GM19395 (cell line): ENCODE measurements around the gene ABCD1.
"Not testable (repeated sequence)": the region's sequence is repeated elsewhere in the genome, so short reads cannot be mapped to it uniquely, and the experiment has no call there.

ENCODE experiments used
- ATAC-seq: cut with Tn5 transposase; IDR thresholded peaks from one replicate; pipeline ENCODE4 v1.9.1; 2021; ENCODE audit warnings: mild to moderate bottlenecking, moderate library complexity; ENCODE audit not compliant: unreplicated experiment

ABCD1 gene

DNA sequence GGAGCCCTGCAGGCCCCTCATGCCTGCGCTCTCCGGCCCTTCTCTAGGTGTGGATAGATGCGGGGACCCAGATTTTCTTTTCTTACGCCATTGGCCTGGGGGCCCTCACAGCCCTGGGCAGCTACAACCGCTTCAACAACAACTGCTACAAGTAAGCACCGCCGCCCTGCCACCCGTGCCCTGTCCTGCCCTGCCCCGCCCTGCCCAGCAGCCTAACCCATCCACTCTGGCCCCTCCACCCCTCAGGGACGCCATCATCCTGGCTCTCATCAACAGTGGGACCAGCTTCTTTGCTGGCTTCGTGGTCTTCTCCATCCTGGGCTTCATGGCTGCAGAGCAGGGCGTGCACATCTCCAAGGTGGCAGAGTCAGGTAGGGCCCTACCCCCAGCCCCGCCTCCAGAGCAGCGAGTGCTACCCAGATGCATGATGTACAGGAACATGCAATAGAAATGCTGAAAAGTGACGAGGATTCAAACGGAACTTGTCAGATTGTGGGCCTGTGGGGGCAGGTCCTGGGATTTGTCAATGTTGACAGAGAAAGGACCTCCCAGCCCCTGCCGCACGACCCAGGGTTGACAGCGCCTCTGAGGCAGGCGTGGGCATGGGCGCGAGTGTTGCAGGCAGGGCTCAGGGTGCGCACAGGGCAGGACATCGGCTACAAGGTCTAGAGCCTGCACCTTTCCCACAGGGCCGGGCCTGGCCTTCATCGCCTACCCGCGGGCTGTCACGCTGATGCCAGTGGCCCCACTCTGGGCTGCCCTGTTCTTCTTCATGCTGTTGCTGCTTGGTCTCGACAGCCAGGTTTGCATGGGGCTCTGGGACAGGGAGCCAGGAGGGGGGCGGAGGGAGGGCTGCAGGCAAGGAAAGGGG, 31.2 kb upstream of the ABCD1 start:
- ATAC-seq = no peak

DNA sequence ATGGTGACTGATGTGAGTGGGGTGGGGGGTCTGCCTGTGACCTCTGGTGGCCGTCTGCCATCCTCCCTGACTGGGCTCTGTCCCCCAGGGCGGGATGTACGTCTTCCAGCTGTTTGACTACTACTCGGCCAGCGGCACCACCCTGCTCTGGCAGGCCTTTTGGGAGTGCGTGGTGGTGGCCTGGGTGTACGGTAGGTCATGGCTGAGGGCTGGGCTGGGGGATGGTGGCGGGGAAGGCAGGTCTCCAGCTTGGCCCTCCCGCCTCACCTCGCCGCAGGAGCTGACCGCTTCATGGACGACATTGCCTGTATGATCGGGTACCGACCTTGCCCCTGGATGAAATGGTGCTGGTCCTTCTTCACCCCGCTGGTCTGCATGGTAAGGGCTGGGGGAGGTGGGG, 30.4 kb upstream of the ABCD1 start:
- not testable (repeated sequence) for ATAC-seq

DNA sequence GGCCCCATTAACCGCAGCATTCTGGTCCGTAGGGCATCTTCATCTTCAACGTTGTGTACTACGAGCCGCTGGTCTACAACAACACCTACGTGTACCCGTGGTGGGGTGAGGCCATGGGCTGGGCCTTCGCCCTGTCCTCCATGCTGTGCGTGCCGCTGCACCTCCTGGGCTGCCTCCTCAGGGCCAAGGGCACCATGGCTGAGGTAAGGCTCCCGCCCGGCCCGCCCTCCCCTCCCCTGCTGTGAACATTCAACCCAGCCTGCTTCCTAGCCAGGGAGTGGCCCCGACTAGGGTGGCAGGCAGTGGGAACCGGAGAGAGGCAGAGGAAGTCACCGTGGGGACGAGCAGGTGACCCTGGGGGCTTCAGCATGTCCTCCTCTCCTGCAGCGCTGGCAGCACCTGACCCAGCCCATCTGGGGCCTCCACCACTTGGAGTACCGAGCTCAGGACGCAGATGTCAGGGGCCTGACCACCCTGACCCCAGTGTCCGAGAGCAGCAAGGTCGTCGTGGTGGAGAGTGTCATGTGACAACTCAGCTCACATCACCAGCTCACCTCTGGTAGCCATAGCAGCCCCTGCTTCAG, 29.9 kb upstream of the ABCD1 start:
- no peak for ATAC-seq

DNA sequence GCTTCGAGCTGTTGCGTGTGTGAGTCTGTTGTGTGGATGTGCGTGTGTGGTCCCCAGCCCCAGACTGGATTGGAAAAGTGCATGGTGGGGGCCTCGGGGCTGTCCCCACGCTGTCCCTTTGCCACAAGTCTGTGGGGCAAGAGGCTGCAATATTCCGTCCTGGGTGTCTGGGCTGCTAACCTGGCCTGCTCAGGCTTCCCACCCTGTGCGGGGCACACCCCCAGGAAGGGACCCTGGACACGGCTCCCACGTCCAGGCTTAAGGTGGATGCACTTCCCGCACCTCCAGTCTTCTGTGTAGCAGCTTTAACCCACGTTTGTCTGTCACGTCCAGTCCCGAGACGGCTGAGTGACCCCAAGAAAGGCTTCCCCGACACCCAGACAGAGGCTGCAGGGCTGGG, 28.6 kb upstream of the ABCD1 start:
- ATAC-seq = no peak

DNA sequence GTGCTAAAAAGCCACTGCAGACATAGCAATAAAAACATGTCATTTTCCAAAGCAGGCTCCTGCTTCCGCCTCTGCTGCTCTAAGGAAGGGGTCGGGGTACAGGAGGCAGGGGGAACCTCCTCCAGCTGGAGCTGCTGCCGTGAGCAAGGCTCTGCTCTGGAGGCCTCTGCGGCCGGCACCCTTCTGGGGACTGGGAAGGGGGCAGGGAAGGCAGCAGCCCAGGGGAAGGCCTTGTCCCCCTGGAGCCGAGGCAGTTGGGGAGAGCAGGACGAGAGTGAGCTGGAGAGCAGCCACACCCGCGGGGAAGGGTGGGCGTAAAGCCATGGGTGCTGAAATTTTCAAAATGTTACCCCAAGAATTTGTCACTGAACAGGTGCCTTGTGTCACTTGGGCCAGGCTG, 28.1 kb upstream of the ABCD1 start:
- not testable (repeated sequence) for ATAC-seq

DNA sequence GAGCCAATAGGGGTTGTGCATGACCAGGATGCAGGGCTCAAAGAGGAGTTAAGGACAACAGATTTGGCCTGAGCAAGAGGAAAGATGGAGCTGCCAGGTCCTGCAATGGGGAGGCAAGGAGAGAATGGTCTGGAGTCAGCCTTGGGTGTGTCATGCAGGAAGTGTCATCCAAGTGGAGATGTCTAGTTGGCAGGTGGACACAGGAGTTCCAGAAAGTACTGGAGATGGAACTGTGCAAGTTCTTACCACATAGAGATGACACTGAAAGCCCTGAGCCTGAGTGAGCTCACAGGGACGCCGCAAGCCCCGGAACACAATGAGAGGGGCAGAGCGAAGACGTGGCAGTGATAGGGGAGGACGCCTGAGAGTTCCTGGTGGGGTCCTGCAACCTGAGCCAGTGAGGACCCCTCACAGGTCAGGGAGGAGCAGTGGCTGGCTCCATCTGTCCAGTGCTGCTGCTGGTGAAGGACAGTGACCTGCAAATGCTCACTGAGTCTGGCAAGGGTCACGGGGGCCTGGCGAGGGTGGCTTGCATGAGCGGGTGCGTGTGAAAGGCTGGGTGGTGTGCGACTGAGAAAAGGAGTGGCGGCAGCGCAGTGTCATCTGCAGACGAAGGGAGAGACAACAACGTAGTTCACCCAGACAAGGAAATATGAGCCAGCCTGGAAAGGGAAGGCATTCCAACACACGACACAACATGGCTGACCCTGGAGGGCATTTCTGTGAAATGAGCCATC, 27.5 kb upstream of the ABCD1 start:
- not testable (repeated sequence) for ATAC-seq

DNA sequence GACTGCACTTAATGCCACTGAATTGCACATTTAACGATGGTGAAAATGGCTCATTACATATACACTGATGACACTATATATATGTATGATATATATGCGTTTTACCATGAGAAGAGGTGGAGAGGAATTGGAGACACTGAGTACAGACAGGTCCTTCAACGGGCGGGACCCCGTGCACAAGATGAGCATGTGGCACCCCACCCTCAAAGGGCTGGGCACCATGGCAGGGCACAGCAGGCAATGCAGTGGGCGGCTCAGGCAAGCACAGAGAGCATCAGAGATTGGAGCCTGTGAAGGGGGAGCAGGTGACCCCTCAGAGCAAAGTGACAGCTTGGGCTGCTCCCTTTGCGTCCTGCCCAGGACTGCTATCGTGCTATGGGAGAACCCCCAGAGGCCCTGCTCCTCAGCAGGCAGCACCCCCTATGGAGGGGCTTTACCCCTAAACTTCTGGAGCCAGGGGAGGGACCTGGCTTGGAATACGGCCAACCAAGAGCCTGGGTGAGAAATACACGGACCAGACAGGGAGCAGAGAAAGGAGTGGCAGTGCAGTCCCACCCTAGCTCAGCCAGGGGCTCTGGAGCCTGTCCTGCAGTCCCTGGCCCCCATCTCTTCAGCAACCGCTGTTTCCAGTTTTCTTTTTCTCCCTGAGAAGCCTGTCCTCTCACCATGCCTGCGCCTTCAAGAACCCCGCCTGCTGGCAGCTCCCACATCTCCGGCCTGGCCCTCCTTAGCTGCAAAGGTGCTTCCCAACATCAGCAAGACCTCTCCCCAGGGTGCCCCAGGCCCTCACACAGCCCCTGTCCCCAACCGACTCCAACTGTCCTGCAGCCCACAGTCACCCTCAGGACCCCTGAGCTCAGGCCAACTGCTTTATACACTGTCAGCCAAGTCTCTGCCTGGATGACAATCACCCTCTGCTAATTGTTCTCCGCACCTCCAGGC, 26.5 kb upstream of the ABCD1 start:
- no peak for ATAC-seq

DNA sequence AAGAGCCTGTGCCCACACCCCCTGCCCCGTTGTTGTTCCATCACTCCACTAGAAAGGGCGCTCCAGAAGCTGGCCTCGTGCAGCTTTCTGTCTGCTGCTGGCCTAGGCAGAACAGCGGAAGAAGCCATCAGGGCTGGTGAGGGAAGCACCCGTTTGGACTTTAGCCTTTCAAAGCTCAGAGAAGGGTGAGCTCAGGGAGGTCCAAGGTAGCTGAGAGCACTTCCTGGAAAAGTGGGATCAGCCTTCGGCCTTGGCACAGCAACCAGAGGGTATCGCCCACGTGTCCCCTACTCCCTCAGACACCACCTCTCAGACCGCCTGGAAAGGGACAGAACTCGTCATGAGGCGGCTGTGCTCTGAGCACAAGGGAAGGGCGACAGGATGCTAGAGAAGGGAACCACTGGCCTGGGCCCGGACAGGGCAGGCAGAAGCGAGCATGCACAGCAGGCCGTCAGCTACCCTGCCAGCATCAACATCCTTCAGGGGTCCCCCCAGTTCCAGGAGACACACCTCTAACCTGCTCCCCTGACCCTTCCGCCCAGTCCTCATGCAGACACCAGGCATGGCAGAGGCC, 25.4 kb upstream of the ABCD1 start:
- ATAC-seq = not testable (repeated sequence)

DNA sequence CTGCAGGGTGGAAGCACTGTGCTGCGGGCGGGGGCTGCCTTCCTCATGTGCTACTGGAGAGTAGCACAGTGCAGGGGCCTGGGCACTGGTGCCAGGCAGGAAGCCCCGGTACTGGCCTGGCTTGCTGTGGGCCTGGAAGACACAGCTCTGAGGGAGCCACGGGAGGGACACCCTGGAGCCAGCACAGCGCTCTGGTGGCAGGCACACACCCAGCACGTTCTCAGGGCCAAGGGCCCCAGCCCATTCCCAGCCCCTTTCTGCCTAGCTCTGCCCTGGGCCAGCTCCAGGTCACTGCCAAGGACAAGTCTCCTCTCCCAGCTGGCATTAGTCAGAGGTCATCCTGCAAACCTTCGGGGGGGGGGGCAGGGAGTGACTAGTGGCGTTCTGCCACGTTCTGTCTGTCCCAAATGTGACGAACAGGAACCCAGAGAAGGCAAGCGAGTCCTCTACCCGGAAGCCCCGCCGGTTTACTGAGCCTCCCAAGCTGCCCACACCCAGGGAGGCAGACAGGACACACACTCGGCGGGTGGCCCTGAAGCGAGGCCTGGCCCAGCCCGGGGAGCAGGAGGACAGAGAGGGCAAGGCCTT, 24.8 kb upstream of the ABCD1 start:
- ATAC-seq = not testable (repeated sequence)

DNA sequence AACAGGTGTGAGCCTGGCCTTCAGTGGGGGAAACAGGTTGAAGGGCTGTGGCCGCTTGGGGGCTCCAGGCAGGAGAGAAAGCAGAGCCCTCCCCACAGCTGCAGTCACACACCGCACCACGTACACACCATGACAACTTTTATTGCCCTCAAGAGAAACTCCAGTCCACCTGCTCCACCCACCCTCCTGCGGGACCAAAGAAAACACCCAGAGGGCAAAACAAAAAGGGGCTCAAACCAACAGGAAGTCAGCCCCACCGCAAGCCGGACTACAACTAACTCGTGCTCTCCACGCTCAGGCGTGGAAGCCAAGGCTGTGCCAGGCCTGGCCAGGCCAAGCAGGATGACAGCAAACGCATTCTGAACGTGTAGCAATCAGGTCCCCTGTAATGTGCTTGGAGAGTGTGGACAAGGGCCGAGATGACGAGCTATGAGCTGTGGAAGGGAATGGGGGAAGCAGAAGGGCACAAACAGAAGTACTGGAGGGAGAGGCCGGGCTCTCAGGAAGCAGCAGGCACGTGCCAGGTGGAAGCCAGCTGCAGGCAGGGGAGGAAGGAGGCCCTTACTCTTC, 24.2 kb upstream of the ABCD1 start:
- no peak for ATAC-seq

DNA sequence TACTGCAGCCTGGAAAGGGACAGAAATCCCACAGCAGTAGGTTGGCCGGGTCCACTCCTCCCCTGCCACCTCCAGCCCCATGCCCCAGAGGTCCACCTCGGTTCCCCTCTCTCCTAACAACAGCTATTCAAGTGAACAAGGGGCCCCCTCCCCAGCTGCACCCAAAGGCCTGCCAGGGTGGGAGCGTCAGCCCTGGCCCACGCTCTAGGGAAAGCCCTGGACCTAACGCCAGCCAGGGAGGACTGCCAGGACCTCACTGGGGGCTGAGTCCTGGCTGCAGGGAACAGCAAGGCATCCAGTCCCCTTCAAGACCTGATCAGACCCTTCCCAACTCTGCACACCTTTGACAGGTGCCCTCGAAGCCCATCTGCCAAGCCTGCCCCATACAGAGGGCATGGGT, 23.7 kb upstream of the ABCD1 start:
- no peak for ATAC-seq

DNA sequence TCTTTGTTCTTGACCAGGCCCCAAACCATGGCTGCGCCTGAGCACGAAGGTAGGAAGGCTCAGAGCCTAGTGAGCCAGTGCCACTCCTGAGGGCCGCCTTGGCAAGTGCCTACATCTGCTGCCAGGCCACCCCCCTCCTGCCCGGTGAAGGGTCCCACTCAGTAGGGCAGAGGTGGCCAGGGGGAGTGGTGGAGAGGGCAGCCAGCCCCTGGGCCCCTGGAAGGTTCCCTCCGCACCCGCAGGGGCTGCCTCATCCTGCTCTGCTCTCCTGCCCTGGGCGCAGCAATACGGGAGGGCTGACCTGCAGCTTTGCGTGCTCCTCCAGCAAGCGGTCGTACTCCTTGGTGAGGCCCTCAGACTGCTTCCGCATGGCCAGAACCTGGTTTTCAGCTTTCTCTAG, 22.9 kb upstream of the ABCD1 start:
- ATAC-seq = no peak

DNA sequence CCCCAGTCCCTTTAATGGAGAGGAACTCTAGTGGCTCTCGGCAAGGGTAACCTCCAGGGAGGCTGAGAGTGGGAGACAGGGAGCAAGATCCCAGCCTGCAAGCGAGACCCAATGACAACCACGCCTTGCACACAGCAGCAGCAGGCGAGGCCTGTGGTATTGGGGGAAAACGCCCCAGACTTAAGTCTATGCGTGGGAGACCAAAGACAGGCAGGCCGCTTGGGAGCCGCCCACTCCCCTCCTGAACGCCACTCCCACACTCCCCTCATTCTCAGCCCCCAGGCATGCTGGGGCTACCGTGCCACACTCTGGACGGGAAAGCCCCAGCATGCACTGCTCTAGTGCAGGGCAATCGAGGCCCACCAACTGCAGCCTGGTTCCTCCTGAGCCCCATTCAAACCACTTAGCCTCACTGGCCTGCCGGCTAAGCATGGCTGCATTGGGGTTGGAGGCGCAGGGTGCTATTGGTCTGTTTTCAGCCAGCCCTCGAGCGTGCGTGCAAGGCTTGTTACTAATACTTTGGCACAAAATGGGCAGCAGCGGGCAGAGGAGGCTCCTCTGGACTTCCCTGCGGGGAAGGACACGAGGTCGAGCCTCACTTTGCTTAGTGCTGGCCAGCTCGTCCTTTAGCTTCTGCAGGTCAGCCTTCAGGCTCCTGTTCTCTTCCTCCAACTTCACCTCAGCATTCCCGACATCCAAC, 22.2 kb upstream of the ABCD1 start:
- no peak for ATAC-seq

DNA sequence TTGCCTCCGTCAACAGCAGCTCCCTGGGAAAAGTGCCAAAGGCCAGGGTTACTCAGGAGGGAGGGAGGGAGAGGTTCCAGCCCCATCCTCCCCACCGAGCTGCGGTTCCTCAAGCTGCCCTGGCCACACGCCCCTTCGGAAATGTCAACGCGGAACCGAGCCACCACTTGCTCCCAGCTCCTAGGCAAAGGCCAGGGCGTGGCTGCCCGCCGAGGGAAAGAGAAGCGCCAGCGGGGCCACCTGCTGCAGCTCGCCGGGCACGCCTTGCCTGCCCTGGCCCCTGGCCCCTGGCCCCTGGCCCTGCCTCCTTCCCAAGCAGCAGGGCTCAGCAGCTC, 21.7 kb upstream of the ABCD1 start:
- no peak for ATAC-seq

DNA sequence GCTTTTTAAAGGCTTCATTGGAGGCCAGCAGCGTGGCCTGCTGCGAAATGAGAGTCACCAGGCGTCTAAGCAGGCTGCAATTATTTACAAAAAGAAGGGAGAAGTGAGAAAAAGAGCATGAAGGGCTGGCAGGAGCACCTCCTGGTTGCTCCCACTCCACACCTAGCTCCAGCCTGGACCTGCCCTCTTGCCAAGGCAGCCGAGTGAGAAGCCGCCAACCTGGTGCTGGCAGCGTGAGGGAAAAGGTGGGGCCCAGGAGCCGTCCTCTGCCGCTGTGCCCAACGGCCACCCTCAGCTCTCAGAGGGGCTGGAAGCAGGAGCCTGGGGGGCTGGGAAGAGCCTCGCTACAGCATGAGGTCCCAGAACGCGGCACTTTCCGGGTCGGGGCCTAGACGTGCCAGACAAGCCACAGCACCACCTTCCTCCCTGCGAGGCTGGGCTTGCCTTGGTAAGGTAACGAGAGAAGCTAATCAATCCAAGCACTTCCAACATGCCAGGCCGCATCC, 20.6 kb upstream of the ABCD1 start:
- ATAC-seq = no peak

DNA sequence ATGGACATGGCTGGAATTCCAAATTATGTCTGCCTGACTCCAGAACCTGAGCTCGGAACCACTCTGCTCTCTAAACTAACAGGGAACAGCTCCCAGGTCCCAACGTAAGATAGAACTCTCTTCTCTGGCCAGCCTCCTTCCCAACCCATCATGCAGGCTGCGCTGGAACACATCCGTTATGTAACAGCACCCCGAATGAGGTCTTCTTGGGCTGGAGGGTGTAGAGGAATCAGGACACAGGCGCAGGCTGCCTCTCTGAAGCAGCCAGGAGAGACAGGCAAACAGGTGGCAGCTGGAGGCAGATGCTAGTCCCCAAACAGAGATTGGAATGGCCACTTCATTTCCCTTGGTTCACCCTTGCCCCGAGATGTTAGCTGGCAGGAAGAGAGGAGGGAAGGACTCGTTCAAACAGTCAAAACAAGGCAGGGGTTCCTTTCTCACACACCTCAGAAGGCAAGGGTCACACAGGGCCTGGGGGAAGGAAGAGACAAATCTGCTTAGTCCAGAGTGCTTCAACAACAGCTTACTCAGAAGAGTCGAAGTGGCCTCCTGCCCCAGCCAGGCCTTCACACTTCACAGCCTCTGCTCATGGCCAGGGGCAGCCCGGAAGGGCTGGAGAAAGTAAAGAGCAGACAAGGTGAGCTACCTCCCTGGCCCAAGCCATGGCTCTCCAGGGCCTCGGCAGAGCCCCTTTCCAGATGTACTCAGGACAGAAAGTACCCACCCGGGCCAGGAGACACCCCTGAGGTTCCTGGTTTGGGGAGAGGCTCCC, 19.8 kb upstream of the ABCD1 start:
- ATAC-seq = not testable (repeated sequence)

DNA sequence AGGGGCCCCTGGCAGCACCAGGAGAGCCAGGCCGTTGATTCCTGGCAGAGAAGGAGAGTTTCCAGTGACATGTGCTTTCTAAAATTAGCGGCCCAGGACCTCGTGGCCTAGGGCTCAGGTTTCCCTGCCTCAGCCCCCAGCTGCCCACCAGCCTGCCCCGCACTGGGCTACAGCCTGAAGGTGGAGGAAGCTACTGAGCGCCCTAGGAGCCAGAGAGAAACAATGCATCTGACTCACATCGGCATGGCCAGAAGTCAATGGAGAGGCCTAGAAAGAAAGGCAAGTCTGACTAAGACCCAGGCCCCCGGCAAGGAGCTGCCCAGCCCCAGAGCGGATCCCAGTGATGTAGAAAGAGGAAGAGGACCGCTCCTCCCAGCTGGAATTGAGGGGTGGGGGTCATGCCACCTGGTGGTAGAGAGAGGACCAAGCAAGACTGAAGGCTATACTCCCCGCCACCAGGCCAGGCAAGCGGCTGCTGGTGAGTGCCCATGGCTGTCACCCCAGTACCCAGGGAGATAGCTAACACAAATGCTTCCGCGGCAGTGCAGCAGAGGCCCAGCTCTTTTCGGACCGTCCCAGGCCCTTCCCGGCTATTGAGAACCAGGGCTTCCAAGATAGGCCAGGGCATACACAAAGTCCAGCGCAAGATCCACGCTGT, 19.1 kb upstream of the ABCD1 start:
- not testable (repeated sequence) for ATAC-seq

DNA sequence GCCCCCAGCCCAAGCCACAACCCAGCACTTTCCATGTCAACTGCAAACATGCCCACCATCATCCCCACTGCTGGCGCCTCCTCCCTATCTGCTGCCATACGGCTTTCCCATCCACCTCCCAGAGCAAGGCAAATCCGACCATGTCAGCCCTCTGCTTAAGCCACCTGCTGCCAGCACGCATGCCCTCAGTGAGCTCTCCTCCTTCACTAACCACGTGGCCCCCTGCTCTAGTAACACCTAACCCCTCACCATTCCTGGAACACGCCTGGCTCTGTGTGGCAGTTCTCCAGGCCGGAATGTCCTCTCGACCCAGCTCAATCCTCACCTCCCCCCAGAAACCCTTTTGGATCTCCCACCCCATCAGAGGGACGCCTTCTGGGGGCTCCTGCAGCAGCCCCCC, 17.9 kb upstream of the ABCD1 start:
- no peak for ATAC-seq
